Body of pancreas (tissue), 4 donors: Measurements from ENCODE around the gene TBX2.

Experiments
- POLR2A ChIP-seq, 3 donors: fragments of 450-650 bp; IDR thresholded peaks; one replicate each; pipeline ENCODE4 v1.6.1; 2016; ENCODE audit warnings: antibody characterized with exemption in 3 of 3, mild to moderate bottlenecking in 2 of 3
- TF ChIP-seq, protein P1 (sequence below), 7 experiments: fragments of 450-650 bp in 4 of 7; fragments of 200-600 bp in 3 of 7; sonication (generic) in 3 of 7; IDR thresholded peaks; one replicate each; pipeline ENCODE4 v1.5.1; 2016 to 2019; ENCODE audit warnings: antibody characterized with exemption in 7 of 7

DNA sequence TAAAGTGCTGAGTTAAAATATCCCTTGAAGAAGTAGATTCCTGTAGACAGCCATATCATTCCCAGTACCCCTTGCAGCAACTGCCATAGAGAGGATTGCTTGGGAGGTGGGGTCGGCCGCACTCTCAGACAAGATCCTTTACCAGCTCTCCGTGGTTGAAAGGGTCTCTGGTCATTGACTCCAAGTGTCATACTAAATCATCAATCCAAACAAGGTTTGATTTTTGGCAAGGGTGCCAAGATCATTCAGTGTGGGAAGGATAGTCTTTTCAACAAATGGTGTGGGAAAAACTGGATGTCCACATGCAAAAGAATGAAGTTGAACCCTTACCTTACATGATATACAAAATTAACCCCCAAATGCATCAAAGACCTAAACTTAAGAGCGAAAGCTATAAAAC lies 21.8 kb downstream of the TBX2 start:
- TF ChIP-seq POLR2A (IDR thresholded peaks at IDR 0.05), result no peak
- TF ChIP-seq, protein P1, sequence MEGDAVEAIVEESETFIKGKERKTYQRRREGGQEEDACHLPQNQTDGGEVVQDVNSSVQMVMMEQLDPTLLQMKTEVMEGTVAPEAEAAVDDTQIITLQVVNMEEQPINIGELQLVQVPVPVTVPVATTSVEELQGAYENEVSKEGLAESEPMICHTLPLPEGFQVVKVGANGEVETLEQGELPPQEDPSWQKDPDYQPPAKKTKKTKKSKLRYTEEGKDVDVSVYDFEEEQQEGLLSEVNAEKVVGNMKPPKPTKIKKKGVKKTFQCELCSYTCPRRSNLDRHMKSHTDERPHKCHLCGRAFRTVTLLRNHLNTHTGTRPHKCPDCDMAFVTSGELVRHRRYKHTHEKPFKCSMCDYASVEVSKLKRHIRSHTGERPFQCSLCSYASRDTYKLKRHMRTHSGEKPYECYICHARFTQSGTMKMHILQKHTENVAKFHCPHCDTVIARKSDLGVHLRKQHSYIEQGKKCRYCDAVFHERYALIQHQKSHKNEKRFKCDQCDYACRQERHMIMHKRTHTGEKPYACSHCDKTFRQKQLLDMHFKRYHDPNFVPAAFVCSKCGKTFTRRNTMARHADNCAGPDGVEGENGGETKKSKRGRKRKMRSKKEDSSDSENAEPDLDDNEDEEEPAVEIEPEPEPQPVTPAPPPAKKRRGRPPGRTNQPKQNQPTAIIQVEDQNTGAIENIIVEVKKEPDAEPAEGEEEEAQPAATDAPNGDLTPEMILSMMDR (IDR thresholded peaks at IDR 0.05), result no peak
